HG02642 (cell line): ENCODE results near the gene HOXB9.
A peak's percentile ranks its signal among the peaks of the same experiment; 100 is the strongest.

Source experiments
- ATAC-seq: cut with Tn5 transposase; IDR thresholded peaks from one replicate; pipeline ENCODE4 v1.9.1; 2021; ENCODE audit warnings: mild to moderate bottlenecking; ENCODE audit not compliant: unreplicated experiment, poor library complexity

Gene HOXB9

DNA sequence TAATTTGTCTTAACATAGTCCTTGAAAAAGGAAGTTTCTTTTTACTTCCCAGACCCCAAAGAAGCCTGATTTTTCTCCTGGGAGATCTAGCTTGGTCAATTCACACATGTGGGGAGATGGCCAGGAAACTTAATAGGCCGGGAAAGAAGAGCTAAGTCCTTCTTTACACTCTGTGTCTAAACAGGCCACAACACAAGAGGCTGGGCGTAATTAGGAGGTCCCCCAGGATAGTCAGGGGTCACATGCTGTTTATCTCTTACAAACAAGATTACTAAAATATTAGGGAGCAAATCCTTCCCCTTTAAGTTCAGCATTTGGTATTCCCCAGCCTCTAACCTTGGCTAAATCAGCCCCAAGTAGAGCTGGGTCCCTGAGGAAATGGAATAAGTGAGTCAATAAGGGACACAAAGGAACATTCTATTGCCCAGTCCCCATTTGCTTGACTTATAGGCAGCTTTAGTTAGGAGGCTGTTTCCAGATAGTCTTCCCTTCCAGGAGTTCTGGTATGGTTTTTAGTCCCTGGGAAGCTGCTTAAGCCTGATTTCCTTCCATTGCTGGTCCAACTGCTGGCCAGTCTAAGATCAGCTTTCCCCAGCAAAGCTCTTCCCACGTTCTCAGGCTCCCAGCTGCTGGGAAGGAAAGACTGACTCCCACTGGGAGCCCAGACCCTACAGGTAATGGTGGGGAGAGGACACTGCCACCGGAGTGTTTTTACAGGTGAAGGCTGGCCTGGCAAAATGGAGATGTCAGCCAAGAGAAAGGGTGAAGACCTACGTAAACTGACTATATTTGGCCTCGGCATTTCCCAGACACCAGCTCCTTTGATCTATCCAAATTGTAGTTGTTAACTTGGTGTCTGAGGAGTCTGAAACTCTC, 14.1 kb upstream of the HOXB9 start:
- no peak for ATAC-seq

DNA sequence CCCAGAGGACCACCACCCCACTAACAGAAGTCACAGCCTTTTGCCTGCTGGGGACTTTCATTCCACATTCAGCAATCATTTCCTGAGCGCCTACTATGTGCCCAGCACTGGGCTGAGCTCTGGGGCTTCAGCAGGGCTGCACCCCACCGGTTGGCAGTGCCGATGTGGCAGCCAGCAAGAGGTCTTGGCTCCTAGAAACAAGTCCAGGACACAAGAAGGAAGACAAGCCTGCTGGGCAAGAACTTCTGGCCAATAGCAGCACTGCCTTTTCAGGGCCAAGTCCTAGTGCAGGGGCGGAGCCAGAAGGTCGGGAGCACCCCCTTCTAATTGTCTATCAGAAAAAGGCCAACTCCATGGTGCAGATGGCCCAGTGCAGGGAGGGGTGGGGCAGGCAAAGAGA, 13.0 kb upstream of the HOXB9 start:
- ATAC-seq, result no peak

DNA sequence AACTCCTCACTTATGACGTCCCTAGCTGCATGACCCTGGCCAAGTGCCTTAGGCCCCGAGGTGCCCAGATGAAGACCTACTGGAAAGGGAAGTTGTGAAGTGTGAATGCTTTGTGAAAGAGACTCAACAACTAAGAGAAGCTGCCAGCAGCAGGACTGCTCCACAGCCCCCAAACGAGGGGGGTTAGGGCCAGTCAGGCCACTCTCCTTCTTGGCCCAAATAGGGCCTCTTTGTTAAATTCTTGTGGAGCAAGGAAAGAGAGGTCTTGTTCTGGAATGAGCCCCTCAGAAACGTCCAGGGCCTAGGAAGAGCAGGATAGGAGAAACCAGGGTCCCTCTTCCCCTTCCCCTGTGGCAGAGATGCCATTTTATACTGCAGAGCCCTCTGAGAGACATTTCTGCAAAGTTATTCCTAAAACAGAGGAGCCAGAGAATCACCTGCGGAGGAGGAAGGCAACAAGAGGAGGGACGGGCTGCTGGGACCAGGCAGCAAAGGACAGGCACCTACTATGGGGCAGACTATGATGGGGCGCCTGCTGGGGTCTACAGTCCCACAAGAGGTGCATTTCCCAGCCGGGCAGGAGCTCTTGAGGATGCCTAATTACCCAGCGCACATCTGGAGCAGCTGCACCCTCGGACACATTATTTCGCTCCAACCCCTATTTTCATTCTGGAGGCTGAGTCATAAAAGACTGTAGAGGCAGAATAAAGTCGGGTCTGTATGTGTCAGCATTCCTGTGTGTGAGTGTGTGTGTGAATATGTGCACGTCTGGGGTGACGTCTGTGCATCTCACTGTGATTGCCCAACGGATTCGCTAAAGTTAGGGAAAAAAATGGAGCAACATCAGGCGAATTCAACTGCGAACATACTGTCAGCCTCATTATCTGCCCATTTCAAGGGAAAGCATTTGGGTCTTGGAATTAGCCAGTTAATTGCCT, 11.4 kb upstream of the HOXB9 start:
- ATAC-seq, result no peak

DNA sequence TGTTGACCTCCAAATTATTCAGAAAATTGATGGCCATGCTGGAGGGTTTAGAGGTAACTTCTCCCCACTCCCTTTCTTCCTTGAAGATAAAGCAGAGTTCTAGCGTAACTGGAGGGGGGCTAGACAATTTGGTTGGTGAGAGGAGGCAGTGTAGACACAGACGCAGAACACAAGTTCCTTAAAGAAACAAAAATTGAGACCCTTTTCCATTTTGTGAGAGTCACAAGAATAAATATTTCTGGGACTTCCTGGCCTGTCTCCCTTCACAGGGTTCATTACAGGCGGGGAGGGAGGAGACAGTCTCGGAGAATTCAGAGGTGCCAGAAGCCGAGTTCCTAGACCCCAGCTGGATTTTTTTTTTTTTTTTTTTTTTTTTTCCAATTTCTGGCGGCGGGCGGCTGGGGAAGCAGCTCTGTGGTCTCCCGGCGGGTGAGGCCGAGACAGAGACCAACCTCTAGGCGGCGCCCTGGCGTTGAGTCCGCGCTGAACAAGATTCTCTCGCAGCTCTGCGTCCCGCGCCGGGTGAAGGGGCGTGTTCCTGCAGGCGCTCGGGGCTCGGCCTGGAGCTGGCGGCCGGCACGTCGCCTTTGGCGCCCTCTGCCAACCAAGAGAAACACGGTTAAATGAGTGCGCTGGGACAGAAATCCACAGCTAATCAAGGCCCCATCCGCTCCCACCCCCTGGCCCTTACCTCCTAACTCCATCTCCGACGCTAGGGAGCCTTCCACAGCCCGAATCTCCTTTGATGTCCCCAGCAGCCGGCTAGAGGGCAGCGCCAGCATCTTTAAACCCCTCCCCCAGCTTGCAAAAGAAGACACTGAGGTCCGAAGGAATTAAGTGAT, 10.2 kb upstream of the HOXB9 start:
- ATAC-seq, result peak; percentile 67

- ATAC-seq, result no peak
Observed at GRCh38 chr17:48634493-48635208, 8.5 kb upstream of the HOXB9 start.

DNA sequence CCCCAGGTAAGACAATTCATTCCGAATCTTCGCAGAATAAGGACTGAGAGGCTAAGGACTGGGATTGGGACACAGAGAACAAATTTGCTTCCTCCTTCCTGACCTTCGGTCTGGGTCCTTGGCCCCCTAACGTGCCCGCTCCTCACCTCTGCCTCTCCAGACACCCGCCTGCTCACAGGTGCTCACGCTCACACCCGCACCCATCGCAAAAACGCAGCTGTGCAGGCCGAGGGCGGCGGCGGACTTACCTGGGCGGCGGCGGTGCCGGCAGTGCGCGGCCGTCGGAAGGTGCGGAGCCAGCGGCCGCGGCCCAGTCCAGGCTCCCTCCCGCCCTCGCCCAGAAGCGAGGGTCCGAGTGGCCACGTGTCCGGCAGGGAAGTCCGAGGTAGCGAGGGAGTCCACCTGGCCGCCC, 7.1 kb upstream of the HOXB9 start:
- ATAC-seq, result no peak

GRCh38 chr17:48632579-48633265, 6.6 kb upstream of the HOXB9 start:
- ATAC-seq, result no peak

DNA sequence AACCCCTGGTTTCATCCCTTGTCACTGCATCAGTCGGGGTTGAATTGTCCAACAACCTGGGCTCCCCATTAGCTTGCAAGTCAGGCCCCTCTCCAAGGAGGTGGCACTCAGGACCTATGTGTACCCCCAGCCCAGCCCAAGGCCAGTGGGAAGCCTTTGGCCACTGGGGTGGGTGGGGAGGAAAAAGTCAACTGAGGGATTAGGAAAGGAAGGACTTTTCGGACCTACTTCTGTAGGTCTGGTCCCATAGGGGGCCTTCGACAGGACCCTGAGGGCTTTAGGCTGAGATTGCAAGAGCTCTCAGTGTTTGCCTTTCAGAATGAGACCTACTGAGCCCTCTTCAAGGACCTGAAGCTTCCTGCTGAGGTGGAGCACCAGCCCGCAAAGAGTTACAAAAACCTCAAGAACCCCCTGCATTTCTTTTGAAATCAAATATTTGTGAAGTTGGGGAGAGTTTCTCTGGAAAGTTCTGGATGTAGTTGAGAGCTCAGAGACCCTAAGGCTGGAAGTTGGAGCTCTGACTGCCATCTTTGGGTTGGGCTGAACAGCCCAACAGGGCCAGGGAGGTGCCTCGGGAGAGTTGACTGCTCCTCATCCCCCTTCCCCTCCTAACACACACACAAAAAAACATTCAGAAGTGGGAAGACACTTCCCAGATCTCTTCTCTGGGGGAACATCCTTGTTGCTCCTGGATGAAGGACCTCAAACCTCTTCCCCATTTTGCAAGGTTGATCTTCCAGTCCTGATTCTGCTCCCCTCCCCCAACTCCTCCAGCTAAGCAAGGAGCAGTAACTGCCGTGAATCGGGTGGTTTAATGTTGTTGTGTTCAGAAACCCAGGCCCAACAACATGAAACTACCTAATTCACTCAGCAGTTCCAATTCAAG, 5.8 kb upstream of the HOXB9 start:
- ATAC-seq, result no peak

DNA sequence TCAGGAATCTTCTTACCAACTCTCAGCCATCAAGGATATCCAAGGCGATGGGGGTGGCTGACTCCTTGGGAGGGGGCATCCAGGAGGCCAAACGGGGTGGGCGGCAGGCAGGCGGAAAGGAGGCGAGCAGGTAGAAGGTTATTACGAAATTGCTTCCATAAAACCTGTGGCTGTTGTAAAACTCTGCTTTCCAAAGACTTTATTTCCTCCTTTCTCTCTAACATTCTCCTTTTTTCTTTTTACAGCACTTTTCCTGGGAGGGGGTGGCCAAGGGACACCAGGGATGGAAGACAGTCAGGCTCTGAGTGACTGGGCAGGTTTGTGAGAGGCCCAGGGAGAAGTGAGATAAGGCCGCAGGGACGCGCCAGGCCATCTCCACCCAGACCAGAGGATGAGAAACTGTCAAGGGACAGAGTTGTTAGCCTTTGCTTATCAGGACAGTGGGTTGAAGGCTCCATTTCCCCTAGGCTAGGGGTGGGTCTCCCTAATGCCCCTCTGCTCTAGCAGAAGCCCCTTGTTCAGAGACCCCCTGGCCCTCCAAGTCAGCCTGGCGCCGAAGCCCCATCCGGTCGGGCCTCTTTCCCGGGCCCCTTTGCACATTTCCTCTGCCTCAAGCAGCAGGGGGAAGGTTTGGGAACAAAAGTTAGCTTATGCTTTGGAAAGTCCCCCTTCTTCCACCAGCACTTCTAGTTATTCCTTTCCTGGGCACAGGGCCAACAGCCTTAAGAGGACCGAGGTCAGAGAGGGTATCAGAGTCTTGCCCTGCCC, 5.0 kb upstream of the HOXB9 start:
- ATAC-seq, result no peak

DNA sequence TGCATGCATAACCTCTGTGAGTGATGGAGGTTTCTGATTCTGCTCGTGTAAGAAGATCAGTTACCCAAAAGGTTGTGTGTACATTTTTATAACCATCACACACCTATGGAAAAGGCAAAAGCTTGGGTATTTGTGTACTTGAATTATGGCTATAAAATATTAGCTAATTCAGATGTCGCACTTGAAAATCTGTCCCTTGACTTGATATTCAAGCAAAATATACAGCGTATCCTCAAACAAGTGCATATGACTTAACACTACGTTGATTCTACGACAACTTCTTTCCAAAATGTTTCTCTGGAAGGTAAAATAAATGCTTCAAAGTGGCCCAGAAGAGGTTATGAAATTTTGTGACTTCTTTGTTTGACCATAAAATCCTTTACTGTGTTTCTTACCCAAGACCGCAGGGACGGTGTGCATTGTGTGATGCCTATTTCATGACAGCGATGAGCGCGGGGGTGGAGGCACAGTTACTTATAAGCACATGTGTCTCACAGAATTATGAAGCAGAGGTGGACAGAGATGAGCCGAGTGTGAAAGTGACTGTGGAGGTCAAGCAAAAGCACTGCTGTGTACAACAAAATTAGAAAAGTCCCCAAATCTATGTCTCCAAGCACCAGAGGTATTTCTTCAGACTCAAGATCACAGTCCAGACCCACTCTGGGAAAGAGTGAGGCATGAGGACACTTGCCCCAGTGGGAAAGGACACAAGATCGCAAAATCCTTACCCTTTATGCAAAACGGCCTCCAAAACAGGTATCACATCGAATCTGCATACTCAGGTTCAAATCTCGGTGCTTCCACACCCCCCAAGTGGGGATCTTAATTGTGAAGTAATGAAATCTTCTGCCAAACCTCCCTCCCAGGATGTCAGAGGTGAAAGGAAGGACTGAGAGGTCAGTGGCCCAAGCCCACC, 4.1 kb upstream of the HOXB9 start:
- ATAC-seq, result no peak

DNA sequence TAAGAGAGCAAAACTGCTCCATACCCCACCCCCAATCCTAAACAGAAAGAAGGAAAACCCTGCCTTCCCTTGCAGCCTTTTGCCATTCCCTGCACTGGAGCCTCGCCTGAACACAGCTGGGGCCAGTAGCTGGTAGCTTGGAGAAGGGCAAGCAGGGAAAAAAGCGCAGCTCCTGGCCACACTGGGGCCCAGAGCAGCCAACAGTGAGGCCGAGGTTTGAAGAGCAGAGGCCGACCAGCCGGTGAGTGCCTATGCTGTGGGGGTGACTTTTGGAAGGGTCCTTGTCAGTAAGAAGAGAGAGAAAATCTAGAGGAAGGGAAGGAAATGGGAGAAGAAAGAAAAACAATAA, 3.2 kb upstream of the HOXB9 start:
- no peak for ATAC-seq

GRCh38 chr17:48628649-48629410, 2.7 kb upstream of the HOXB9 start:
- ATAC-seq, result no peak

DNA sequence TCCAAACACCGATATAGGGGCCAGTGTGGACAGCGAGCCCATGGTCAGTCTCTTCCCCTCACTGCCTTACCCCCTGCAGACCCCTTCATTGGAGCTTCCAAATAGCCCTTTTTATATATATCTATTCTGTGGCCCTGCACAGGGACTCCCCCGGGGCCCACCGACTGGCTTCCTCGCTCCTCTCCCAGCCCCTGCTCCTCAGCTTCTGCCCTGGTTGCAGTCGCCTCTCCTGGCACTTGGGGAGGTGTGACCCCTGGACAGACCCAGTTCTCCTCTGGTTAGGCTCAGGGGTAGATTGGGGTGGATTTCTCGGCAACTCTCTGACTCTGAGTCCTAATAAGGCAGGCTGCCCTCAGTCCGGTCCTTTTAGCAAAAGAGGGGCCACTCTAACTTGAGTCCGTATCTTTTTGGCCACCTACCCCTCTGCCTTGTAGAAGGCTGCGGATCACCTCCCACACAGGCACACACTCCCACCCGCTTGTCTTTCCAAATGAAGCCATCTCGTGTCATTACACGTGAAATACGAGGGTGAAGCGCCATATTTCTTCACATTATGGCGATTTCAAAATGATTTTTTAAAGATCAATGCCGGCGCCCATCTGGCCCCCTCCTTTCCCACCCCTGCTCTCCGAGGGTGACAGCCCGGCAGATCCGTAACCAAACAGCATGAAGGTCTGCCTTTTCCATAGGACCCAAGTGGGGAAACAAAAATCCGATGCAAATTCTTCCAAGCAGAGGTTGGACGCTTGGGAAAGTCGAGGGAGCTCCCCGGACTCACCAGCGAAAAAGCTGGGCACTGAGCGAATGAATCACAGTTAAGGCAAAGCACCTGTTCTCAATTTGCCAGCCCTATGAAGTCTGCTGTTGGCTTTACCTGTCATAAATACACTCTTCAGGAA, 1.7 kb upstream of the HOXB9 start:
- ATAC-seq, result no peak

DNA sequence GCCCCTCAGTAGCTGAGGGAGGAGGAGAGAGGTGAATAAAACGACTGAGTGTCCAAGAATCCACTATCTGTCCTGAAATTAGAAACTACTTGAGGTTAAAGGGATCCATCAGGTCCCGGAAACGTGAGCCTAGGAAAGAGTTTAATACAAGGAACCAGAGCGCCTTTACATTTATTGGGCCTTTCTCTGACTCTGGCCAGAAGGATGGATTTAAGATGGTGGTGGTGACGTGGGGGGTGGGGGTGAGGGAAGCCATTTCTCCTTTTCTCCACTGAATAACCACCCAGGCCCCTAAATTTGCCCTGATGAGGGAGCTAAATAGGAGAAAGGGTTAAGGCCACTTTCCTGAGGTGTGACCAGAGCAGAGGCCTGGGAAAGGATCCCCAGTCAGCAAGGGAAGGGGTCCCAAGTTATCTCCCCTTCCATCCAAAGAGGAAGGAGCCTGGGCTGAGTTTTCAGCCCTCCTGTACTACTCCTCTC, 1.0 kb upstream of the HOXB9 start:
- no peak for ATAC-seq
